Activated CD4-positive, alpha-beta memory T cell treated with anti-CD3 and anti-CD28 coated beads for 36 hours (primary cell): Measurements from ENCODE around the gene DAGLA. TPM values are rescaled to one million over a fixed set of nuclear protein-coding genes. Genes with fewer than 3 reads are reported as not detected.
A peak's percentile ranks its signal among the peaks of the same experiment; 100 is the strongest.

Source experiments
- CTCF ChIA-PET: fragments of 350-600 bp; sonication (Branson Sonifier 250); formaldehyde crosslinking; loops from one replicate; lab custom pipeline; 2021; ENCODE audit warnings: antibody characterized with exemption, inconsistent platforms; lab: Charles Lee
- POLR2A ChIA-PET: fragments of 350-600 bp; sonication (Branson Sonifier 250); formaldehyde crosslinking; loops from one replicate; lab custom pipeline; 2021; ENCODE audit warnings: antibody characterized with exemption; lab: Charles Lee
- DNase-seq: peaks from one replicate; pipeline ENCODE4 v3.0.0-alpha.2; 2020
- H3K27ac Mint-ChIP-seq: one replicate; pipeline ENCODE4 v1.8.0; 2021; ENCODE audit warnings: mixed read lengths
- H3K27me3 Mint-ChIP-seq: one replicate; pipeline ENCODE4 v1.8.0; 2021; ENCODE audit warnings: mixed read lengths
- H3K36me3 Mint-ChIP-seq: one replicate; pipeline ENCODE4 v1.8.0; 2021; ENCODE audit warnings: mixed read lengths
- H3K4me1 Mint-ChIP-seq: one replicate; pipeline ENCODE4 v1.8.0; 2021; ENCODE audit warnings: low read depth, mixed read lengths
- H3K4me3 Mint-ChIP-seq: one replicate; pipeline ENCODE4 v1.8.0; 2021; ENCODE audit warnings: mild to moderate bottlenecking, mixed read lengths
- H3K9me3 Mint-ChIP-seq: one replicate; pipeline ENCODE4 v1.8.0; 2021; ENCODE audit warnings: mixed read lengths
- intact Hi-C: fragments of 100-400 bp; cut with micrococcal nuclease; formaldehyde crosslinking; loops from one replicate; pipeline ENCODE4 v1.15.1; 2023
- total RNA-seq, 2 experiments: library from RNA; stranded (reverse); gene quantifications; one replicate each; pipeline ENCODE4 v1.2.3, GENCODE V29; 2021

DAGLA gene
- total RNA-seq, 2 experiments from 2014 or later = 0.12 to 0.15 TPM

GRCh38 chr11:61769169-61769920 lies 89.2 kb downstream of the DAGLA start:
- peaks cover 4% of the 10 kb centered on the region for H3K4me1 Mint-ChIP-seq
- no peaks in the 10 kb centered on the region for H3K36me3 Mint-ChIP-seq
- no peak for DNase-seq
- no peaks in the 10 kb centered on the region for H3K9me3 Mint-ChIP-seq
- H3K4me3 Mint-ChIP-seq = no peak overlapping the region
- no peak overlapping the region for H3K27ac Mint-ChIP-seq
- intact Hi-C loops = no loop called here
- ChIA-PET CTCF (no interaction called here), POLR2A (no interaction called here)
- H3K27me3 Mint-ChIP-seq = no peaks in the 10 kb centered on the region

DNA sequence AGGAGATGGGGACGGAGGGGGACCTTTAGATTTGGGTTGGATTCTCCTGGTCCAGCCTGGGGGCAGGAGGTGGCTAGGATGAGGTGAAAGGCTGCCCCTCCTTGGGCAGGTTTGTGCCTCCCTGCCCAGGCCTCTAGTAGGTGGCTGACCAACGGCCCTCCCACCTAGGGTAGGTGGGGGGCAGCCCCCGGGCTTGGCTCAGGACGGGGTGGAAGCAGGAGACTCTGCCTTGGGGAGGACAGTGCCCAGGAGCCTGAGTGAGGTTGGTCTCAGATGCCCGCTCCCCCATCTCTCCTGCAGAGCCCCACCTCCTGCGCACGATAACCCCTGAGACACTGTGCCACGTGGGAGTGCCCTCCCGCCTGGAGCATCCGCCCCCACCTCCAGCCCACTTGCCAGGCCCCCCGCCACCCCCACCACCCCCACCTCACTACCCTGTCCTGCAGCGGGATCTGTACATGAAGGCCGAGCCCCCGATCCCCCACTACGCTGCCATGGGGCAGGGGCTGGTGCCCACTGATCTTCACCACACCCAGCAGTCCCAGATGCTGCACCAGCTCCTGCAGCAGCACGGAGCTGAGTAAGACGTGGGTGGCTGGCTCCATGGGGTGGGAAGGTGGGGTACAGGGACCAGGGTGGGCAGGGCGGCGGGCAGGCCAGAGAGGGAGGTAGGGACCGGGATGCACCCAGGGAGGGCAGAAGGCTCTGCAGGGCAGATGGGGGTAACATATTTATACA lies 89.9 kb downstream of the DAGLA start:
- CTCF ChIA-PET = no interaction called here
- peaks cover 4% of the 10 kb centered on the region for H3K4me1 Mint-ChIP-seq
- POLR2A ChIA-PET = no interaction called here
- no peaks in the 10 kb centered on the region for H3K36me3 Mint-ChIP-seq
- no peak overlapping the region for H3K4me3 Mint-ChIP-seq
- intact Hi-C loops = no loop called here
- DNase-seq = no peak
- H3K27me3 Mint-ChIP-seq = no peaks in the 10 kb centered on the region
- no peaks in the 10 kb centered on the region for H3K9me3 Mint-ChIP-seq
- H3K27ac Mint-ChIP-seq = no peak overlapping the region

DNA sequence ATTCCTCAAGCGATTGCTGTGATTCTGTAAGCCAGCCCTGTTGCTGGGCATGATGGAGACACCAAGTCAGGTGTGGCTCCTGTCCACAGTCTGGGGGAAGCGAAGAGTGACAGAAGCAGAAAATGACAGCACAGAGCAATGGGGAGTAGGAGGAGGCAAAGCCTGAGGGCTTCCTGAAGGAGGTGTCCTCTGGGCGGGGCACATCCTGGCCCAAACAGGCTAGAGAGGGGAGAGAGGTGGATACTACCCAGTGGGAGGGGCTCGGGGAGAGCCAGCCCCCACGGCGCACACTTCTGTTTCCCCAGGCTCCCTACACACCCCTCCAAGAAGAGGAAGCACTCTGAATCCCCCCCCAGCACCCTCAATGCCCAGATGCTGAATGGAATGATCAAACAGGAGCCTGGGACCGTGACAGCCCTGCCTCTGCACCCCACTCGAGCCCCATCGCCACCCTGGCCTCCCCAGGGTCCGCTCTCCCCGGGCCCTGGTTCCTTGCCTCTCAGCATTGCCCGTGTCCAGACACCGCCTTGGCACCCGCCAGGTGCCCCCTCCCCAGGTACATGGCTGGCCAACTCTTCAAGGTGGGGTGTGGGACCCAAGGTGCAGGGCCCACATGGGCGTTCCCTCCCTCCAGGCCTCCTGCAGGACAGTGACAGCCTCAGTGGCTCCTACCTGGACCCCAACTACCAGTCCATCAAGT lies 91.2 kb downstream of the DAGLA start:
- Mint-ChIP-seq H3K4me3 (no peak overlapping the region), H3K36me3 (no peaks in the 10 kb centered on the region), H3K27ac (no peak overlapping the region), H3K9me3 (no peaks in the 10 kb centered on the region), H3K4me1 (peaks cover 4% of the 10 kb centered on the region), H3K27me3 (no peaks in the 10 kb centered on the region)
- intact Hi-C loops = no loop called here
- ChIA-PET CTCF (no interaction called here), POLR2A (no interaction called here)
- no peak for DNase-seq

DNA sequence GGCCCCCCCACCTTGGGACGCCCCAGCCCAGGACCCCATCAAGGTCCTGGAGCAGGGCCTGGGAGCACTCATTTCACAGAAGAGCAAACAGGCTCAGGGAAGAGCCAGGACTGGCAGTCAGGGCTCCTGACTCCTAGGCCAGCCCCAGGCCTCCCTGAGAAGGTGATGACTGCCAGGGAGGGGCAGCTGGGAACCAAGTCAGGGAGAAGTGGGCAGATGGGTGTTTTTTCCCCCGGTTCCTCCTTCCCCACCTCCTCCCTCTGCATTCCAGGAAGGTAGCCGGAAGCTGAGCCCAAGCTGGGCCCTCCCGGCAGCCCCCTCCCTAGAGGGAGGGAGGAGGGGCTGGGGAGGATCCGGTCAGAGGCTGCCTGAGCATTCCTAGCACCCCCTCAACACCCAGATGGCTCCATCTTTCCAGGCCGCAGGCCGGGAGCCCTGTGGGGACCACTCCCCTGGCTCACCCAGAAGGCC lies 91.8 kb downstream of the DAGLA start:
- CTCF ChIA-PET = interaction anchor here (0.9 to 1.0 kb wide), 2 partner anchors 26 to 39 kb away, joined by 3 to 4 read pairs; no protein-coding TSS in a partner anchor
- H3K9me3 Mint-ChIP-seq = no peaks in the 10 kb centered on the region
- no peak overlapping the region for H3K4me3 Mint-ChIP-seq
- no peaks in the 10 kb centered on the region for H3K36me3 Mint-ChIP-seq
- POLR2A ChIA-PET = no interaction called here
- DNase-seq = no peak
- peaks cover 2% of the 10 kb centered on the region for H3K27me3 Mint-ChIP-seq
- intact Hi-C loops = no loop called here
- peaks cover 6% of the 10 kb centered on the region for H3K4me1 Mint-ChIP-seq
- no peak overlapping the region for H3K27ac Mint-ChIP-seq

GRCh38 chr11:61773356-61773755 lies 93.2 kb downstream of the DAGLA start:
- Mint-ChIP-seq H3K27me3 (peaks cover 2% of the 10 kb centered on the region), H3K9me3 (no peaks in the 10 kb centered on the region), H3K27ac (no peak overlapping the region), H3K4me1 (peaks cover 9% of the 10 kb centered on the region), H3K4me3 (no peak overlapping the region), H3K36me3 (no peaks in the 10 kb centered on the region)
- CTCF ChIA-PET = no interaction called here
- no peak for DNase-seq
- intact Hi-C loops = no loop called here
- POLR2A ChIA-PET = no interaction called here

DNA sequence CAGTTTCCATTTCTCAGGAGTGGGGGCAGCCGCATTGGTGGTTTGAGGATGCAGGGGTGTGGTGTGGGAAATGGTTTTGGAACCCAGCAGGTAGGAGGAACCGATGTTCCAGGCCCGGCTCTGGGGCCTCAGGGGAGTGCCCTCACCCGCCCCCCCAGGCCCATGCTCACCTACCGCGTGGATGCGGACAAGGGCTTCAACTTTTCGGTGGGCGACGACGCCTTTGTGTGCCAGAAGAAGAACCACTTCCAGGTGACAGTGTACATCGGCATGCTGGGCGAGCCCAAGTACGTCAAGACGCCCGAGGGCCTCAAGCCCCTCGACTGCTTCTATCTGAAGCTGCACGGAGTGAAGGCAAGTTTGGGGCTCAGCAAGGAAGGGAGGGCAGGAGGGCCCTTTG lies 93.6 kb downstream of the DAGLA start:
- no peak for DNase-seq
- Mint-ChIP-seq H3K27ac (no peak overlapping the region), H3K4me1 (peaks cover 9% of the 10 kb centered on the region), H3K4me3 (no peak overlapping the region), H3K9me3 (no peaks in the 10 kb centered on the region), H3K27me3 (peaks cover 2% of the 10 kb centered on the region), H3K36me3 (no peaks in the 10 kb centered on the region)
- intact Hi-C loops = no loop called here
- ChIA-PET CTCF (no interaction called here), POLR2A (no interaction called here)

- Mint-ChIP-seq H3K9me3 (no peaks in the 10 kb centered on the region), H3K4me1 (peaks cover 9% of the 10 kb centered on the region), H3K27ac (no peak overlapping the region), H3K4me3 (no peak overlapping the region), H3K27me3 (peaks cover 2% of the 10 kb centered on the region), H3K36me3 (no peaks in the 10 kb centered on the region)
- intact Hi-C loops = no loop called here
- CTCF ChIA-PET = interaction anchor here (1.7 kb wide), 1 partner anchor 8 kb away, joined by 4 read pairs; no protein-coding TSS in a partner anchor
- POLR2A ChIA-PET = no interaction called here
- no peak for DNase-seq
Measured at GRCh38 chr11:61774411-61774810, 94.2 kb downstream of the DAGLA start.

GRCh38 chr11:61775106-61775505 lies 94.9 kb downstream of the DAGLA start:
- Mint-ChIP-seq H3K4me1 (peaks cover 9% of the 10 kb centered on the region), H3K27ac (no peak overlapping the region), H3K36me3 (no peaks in the 10 kb centered on the region), H3K27me3 (peaks cover 2% of the 10 kb centered on the region), H3K9me3 (no peaks in the 10 kb centered on the region), H3K4me3 (no peak overlapping the region)
- DNase-seq = no peak
- ChIA-PET POLR2A (no interaction called here), CTCF (interaction anchor here (0.6 to 1.7 kb wide), 7 partner anchors 8 to 53 kb away, joined by 3 to 10 read pairs (median 4); no protein-coding TSS in a partner anchor)
- intact Hi-C loops = no loop called here

GRCh38 chr11:61775606-61776554 lies 95.7 kb downstream of the DAGLA start:
- Mint-ChIP-seq H3K4me3 (no peak overlapping the region), H3K27ac (no peak overlapping the region), H3K9me3 (no peaks in the 10 kb centered on the region), H3K36me3 (no peaks in the 10 kb centered on the region), H3K4me1 (peaks cover 9% of the 10 kb centered on the region), H3K27me3 (peaks cover 2% of the 10 kb centered on the region)
- no peak for DNase-seq
- POLR2A ChIA-PET = no interaction called here
- CTCF ChIA-PET = interaction anchor here (0.6 to 1.9 kb wide), 8 partner anchors 9 to 54 kb away, joined by 3 to 10 read pairs (median 4); no protein-coding TSS in a partner anchor
- intact Hi-C loops = loop anchor here (2.0 kb wide), 1 partner anchor 19 kb away; no protein-coding TSS in a partner anchor

DNA sequence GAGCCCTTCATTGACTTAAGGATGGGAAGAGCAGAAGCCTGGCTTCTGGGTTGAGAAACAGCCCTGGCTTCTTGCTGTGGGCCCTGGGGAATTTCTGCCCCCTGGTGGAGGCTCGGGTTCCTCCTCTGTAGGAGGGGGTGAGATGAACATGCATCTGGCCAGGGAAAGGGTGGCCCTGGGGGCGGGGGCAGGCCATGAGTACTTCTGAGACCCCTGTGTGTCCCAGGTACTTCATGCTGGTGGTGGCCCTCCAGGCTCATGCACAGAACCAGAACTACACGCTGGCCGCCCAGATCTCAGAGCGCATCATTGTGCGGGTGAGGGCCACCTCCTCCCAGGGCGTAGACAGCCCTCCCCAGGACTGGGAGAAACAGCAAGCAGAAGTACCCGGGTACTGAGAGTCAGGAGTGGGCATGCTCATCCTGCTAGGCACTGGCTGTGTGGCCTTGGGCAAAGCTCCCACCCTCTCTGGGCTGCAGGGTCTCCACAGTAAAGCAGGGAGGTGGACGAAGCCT lies 96.4 kb downstream of the DAGLA start:
- Mint-ChIP-seq H3K9me3 (no peaks in the 10 kb centered on the region), H3K4me1 (peaks cover 9% of the 10 kb centered on the region), H3K36me3 (no peaks in the 10 kb centered on the region), H3K4me3 (peak overlapping the region; percentile 39), H3K27ac (no peak overlapping the region), H3K27me3 (peaks cover 2% of the 10 kb centered on the region)
- ChIA-PET CTCF (interaction anchor here (0.7 to 1.9 kb wide), 4 partner anchors 9 to 27 kb away, joined by 3 to 8 read pairs (median 4); no protein-coding TSS in a partner anchor), POLR2A (interaction anchor here (0.7 kb wide), 1 partner anchor 9 kb away, joined by 3 read pairs; no protein-coding TSS in a partner anchor)
- intact Hi-C loops = loop anchor here (2.0 kb wide), 1 partner anchor 20 kb away; no protein-coding TSS in a partner anchor
- peak; percentile 81 for DNase-seq
